Measurements from ENCODE around the gene ALX4. TPM values are rescaled to one million over a fixed set of nuclear protein-coding genes. Genes with fewer than 3 reads are reported as not detected.

The ALX4 gene
- total and polyA plus RNA-seq, 2 of the 8 experiments (the other 6 are each of a cell fraction or from before 2014, with no cell fraction given) = not detected

DNA sequence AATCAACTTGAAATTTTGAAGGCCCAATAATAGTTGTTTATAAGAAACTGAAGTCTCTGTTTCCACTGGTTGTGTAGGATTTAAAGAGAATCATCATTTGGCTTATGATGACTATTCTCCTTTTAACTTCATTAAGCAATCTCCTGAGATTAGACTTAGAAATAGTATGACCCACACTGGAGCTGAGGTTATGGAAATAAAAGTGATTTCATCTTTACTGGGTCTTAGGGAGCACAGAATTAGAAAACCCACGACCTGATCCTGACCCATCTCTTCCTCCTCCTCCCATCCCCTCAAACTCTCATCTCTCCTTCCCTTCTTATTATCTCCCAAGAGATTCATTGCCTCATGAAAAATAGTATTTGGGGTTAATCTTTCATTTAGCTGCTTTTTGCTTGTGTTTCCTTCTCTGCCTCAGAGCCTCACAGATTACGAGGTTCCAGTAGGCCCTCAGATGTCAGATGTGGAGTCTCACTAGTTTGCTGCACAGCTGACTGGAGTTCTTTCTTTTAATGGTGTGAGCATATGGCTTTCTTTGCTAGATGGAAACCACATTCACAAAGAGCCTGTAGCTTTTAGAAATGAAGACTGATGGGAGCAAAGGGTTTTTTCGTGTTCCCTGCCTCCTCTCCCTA, 85.0 kb downstream of the ALX4 start (continued):
- TF ChIP-seq, protein P1, sequence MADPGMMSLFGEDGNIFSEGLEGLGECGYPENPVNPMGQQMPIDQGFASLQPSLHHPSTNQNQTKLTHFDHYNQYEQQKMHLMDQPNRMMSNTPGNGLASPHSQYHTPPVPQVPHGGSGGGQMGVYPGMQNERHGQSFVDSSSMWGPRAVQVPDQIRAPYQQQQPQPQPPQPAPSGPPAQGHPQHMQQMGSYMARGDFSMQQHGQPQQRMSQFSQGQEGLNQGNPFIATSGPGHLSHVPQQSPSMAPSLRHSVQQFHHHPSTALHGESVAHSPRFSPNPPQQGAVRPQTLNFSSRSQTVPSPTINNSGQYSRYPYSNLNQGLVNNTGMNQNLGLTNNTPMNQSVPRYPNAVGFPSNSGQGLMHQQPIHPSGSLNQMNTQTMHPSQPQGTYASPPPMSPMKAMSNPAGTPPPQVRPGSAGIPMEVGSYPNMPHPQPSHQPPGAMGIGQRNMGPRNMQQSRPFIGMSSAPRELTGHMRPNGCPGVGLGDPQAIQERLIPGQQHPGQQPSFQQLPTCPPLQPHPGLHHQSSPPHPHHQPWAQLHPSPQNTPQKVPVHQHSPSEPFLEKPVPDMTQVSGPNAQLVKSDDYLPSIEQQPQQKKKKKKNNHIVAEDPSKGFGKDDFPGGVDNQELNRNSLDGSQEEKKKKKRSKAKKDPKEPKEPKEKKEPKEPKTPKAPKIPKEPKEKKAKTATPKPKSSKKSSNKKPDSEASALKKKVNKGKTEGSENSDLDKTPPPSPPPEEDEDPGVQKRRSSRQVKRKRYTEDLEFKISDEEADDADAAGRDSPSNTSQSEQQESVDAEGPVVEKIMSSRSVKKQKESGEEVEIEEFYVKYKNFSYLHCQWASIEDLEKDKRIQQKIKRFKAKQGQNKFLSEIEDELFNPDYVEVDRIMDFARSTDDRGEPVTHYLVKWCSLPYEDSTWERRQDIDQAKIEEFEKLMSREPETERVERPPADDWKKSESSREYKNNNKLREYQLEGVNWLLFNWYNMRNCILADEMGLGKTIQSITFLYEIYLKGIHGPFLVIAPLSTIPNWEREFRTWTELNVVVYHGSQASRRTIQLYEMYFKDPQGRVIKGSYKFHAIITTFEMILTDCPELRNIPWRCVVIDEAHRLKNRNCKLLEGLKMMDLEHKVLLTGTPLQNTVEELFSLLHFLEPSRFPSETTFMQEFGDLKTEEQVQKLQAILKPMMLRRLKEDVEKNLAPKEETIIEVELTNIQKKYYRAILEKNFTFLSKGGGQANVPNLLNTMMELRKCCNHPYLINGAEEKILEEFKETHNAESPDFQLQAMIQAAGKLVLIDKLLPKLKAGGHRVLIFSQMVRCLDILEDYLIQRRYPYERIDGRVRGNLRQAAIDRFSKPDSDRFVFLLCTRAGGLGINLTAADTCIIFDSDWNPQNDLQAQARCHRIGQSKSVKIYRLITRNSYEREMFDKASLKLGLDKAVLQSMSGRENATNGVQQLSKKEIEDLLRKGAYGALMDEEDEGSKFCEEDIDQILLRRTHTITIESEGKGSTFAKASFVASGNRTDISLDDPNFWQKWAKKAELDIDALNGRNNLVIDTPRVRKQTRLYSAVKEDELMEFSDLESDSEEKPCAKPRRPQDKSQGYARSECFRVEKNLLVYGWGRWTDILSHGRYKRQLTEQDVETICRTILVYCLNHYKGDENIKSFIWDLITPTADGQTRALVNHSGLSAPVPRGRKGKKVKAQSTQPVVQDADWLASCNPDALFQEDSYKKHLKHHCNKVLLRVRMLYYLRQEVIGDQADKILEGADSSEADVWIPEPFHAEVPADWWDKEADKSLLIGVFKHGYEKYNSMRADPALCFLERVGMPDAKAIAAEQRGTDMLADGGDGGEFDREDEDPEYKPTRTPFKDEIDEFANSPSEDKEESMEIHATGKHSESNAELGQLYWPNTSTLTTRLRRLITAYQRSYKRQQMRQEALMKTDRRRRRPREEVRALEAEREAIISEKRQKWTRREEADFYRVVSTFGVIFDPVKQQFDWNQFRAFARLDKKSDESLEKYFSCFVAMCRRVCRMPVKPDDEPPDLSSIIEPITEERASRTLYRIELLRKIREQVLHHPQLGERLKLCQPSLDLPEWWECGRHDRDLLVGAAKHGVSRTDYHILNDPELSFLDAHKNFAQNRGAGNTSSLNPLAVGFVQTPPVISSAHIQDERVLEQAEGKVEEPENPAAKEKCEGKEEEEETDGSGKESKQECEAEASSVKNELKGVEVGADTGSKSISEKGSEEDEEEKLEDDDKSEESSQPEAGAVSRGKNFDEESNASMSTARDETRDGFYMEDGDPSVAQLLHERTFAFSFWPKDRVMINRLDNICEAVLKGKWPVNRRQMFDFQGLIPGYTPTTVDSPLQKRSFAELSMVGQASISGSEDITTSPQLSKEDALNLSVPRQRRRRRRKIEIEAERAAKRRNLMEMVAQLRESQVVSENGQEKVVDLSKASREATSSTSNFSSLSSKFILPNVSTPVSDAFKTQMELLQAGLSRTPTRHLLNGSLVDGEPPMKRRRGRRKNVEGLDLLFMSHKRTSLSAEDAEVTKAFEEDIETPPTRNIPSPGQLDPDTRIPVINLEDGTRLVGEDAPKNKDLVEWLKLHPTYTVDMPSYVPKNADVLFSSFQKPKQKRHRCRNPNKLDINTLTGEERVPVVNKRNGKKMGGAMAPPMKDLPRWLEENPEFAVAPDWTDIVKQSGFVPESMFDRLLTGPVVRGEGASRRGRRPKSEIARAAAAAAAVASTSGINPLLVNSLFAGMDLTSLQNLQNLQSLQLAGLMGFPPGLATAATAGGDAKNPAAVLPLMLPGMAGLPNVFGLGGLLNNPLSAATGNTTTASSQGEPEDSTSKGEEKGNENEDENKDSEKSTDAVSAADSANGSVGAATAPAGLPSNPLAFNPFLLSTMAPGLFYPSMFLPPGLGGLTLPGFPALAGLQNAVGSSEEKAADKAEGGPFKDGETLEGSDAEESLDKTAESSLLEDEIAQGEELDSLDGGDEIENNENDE (IDR thresholded peaks at IDR 0.05; ENCODE audit: insufficient replicate concordance, low read length) = no peak
- TF ChIP-seq SIRT6 (IDR thresholded peaks at IDR 0.05; ENCODE audit: low read length) (no peak), SP4 (IDR thresholded peaks at IDR 0.05; ENCODE audit: low read length) (no peak), TBP (IDR thresholded peaks at IDR 0.05; ENCODE audit: low read depth, low read length) (no peak)
